Astrocyte of the cerebellum (primary cell): ENCODE data around the gene NDUFB2.
"Not testable (repeated sequence)": the region's sequence is repeated elsewhere in the genome, so short reads cannot be mapped to it uniquely, and the experiment has no call there.

Experiments
- DNase-seq: peaks from one replicate; pipeline ENCODE4 v3.0.0-alpha.2; 2011; ENCODE audit warnings: low read depth
- H3K4me3 ChIP-seq: 2 replicates; pipeline ENCODE4 v1.5.1; 2011; ENCODE audit warnings: mild to moderate bottlenecking, low read depth, low read length, moderate library complexity
- in situ Hi-C: cut with HindIII; loops from 2 replicates; pipeline ENCODE4 v1.10.0; 2017; ENCODE audit warnings: low sequenced_read_pairs
- TF ChIP-seq, protein P1 (sequence below): IDR thresholded peaks from 2 replicates; pipeline ENCODE4 v1.5.1; 2012; ENCODE audit warnings: low read length, low read depth, moderate library complexity, mild to moderate bottlenecking; ENCODE audit errors: missing control alignments

The NDUFB2 gene

GRCh38 chr7:140667476-140667875 lies 29.0 kb upstream of the NDUFB2 start:
- TF ChIP-seq, protein P1, sequence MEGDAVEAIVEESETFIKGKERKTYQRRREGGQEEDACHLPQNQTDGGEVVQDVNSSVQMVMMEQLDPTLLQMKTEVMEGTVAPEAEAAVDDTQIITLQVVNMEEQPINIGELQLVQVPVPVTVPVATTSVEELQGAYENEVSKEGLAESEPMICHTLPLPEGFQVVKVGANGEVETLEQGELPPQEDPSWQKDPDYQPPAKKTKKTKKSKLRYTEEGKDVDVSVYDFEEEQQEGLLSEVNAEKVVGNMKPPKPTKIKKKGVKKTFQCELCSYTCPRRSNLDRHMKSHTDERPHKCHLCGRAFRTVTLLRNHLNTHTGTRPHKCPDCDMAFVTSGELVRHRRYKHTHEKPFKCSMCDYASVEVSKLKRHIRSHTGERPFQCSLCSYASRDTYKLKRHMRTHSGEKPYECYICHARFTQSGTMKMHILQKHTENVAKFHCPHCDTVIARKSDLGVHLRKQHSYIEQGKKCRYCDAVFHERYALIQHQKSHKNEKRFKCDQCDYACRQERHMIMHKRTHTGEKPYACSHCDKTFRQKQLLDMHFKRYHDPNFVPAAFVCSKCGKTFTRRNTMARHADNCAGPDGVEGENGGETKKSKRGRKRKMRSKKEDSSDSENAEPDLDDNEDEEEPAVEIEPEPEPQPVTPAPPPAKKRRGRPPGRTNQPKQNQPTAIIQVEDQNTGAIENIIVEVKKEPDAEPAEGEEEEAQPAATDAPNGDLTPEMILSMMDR: no peak
- in situ Hi-C loops: no loop called here
- no peak for DNase-seq
- H3K4me3 ChIP-seq: no peak overlapping the region

GRCh38 chr7:140668641-140669040 lies 27.9 kb upstream of the NDUFB2 start:
- in situ Hi-C loops: no loop called here
- DNase-seq: no peak
- H3K4me3 ChIP-seq: no peak overlapping the region
- TF ChIP-seq, protein P1: no peak

GRCh38 chr7:140669352-140669751 lies 27.2 kb upstream of the NDUFB2 start:
- in situ Hi-C loops: no loop called here
- no peak overlapping the region for H3K4me3 ChIP-seq
- TF ChIP-seq, protein P1: no peak
- no peak for DNase-seq

- DNase-seq, in situ Hi-C loops, H3K4me3 ChIP-seq: not testable (repeated sequence)
Observed at GRCh38 chr7:140669862-140670261, 26.6 kb upstream of the NDUFB2 start.

DNA sequence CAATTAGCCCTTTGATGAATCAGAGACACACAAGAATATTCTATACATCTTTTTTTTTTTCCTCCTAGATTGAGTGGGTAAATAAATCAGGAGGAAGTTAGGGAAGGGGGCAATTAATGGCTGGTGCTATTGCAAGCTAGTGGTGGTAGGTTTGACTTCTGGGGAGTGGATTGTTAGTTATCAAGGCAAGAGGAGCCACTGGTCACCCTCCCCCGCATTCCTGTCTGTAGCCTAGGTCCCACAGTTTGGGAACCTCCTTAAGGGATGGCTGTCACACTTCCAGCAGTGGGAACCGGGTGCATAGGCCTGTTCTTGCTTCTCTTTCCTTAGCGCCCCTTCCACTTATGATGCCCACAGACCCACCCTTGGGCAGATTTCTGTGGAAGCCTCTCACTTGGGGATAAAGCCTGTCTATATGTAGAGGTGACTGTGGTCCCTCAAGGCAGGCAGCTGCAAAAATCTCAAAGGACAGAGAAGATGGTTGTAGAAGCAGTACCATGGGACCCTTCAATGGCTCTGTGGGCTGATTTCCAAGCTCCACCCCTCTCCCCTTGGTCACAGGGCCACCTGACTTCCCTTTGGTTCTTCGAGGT lies 26.1 kb upstream of the NDUFB2 start:
- in situ Hi-C loops: no loop called here
- no peak for DNase-seq
- no peak overlapping the region for H3K4me3 ChIP-seq
- TF ChIP-seq, protein P1: no peak

DNA sequence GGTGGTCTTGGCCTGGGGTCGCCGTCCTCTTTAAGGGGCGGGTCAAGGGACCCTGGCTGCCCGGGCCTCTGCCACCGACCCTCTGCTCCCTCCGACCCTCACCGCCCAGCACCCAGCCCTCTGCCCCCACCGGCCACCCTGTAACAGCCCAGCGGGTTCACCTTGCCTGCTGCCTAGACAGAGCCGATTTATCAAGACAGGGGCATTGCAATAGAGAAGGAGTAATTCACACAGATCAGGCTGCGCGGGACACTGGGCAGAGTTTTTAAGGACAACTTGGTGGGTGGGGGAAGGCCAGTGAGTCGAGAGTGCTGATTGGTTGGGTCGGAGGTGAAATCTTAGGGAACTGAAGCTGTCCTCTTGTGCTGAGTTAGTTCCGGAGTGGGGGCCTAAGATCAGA lies 24.5 kb upstream of the NDUFB2 start:
- TF ChIP-seq, protein P1: no peak
- no peak overlapping the region for H3K4me3 ChIP-seq
- in situ Hi-C loops: no loop called here

GRCh38 chr7:140672382-140673062 lies 24.0 kb upstream of the NDUFB2 start, which contains the start of gene ADCK2:
ADCK2 (plus strand) TSS chr7:140672945; CDS start chr7:140673331, 386 bp downstream.
- DNase-seq: no peak
- TF ChIP-seq, protein P1: no peak
- in situ Hi-C loops: no loop called here

More for the DNA sequence above, 24.5 kb upstream of the NDUFB2 start:
- no peak for DNase-seq

More at GRCh38 chr7:140672382-140673062, 24.0 kb upstream of the NDUFB2 start, which contains the start of gene ADCK2:
- peak within 1 kb of the TSS; percentile 63 for H3K4me3 ChIP-seq
